Measurements from ENCODE around the gene AFAP1L1.

- no peak for TF ChIP-seq EZH2phosphoT487 (IDR thresholded peaks at IDR 0.05)
- no peak for TF ChIP-seq CTCF (IDR thresholded peaks at IDR 0.05)
- no peak for TF ChIP-seq EZH2 (IDR thresholded peaks at IDR 0.05)
Measured at GRCh38 chr5:149375434-149375833, 103.8 kb downstream of the AFAP1L1 start.

Data from neural progenitor cell (in vitro differentiated cells).